Esophagus squamous epithelium (tissue), 5 donors: ENCODE results near the gene GLTP. TPM values are rescaled to one million over a fixed set of nuclear protein-coding genes. Genes with fewer than 3 reads are reported as not detected.

Experiments used
- DNase-seq: peaks from one replicate; lab custom pipeline; 2025; lab: John Stamatoyannopoulos, UW
- H3K27ac ChIP-seq, 4 donors: fragments of 200-600 bp; sonication (generic); one replicate each; pipeline ENCODE4 v1.5.1; 2016 to 2019; ENCODE audit warnings: mild to moderate bottlenecking in 1 of 4
- H3K27me3 ChIP-seq, 4 donors: fragments of 200-600 bp; sonication (generic); 1 replicate in 3 of 4; 2 replicates in 1 of 4; pipeline versions ENCODE4 v1.5.1 to v1.6.0; 2017 to 2021; ENCODE audit warnings: antibody characterized with exemption in 1 of 4
- H3K36me3 ChIP-seq, 3 donors: fragments of 200-600 bp; sonication (generic); one replicate each; pipeline ENCODE4 v1.5.1; 2016 to 2019
- H3K4me1 ChIP-seq, 3 donors: fragments of 200-600 bp; sonication (generic); one replicate each; pipeline ENCODE4 v1.5.1; 2017 to 2019
- H3K4me3 ChIP-seq, 4 donors: fragments of 200-600 bp; sonication (generic); 1 replicate in 3 of 4; 2 replicates in 1 of 4; pipeline ENCODE4 v1.5.1; 2016 to 2019; ENCODE audit warnings: mild to moderate bottlenecking in 2 of 4, moderate library complexity in 1 of 4
- H3K9me3 ChIP-seq, 3 donors: fragments of 200-600 bp; sonication (generic); one replicate each; pipeline ENCODE4 v1.5.1; 2016 to 2019
- CTCF ChIP-seq, 6 experiments: fragments of 450-650 bp in 4 of 6; fragments of 200-600 bp in 2 of 6; sonication (generic) in 2 of 6; IDR thresholded peaks; one replicate each; pipeline ENCODE4 v1.5.1; 2016 to 2019; ENCODE audit warnings: antibody characterized with exemption in 6 of 6, mild to moderate bottlenecking in 4 of 6, moderate library complexity in 4 of 6
- POLR2A ChIP-seq, 4 donors: fragments of 450-650 bp; IDR thresholded peaks; one replicate each; pipeline ENCODE4 v1.6.1; 2017; ENCODE audit warnings: antibody characterized with exemption in 4 of 4, mild to moderate bottlenecking in 4 of 4, moderate library complexity in 3 of 4
- WGBS, 2 donors: methylation state at CpG; one replicate each; pipeline ENCODE4 v1.1.5; 2018; 5-methylcytosine and 5-hydroxymethylcytosine counted together
- intact Hi-C: fragments of 100-400 bp; cut with DNase I; formaldehyde crosslinking; loops from one replicate; pipeline ENCODE4 v1.15.0; 2022
- total RNA-seq, 4 donors: library from RNA; depleted of rRNA; stranded (reverse); fragments of >200 nt; gene quantifications; one replicate each; pipeline ENCODE4 v1.1.0, GENCODE V29; 2016
- donor health status: DM: yes; HTN: yes; CAD: no.

Gene GLTP
- total RNA-seq, 4 donors from 2014 or later = 315 to 901 (median 457) TPM

GRCh38 chr12:109835827-109836226 is 44.5 kb downstream of the GLTP start:
- Histone ChIP-seq H3K4me1 (peaks cover 0 to 49% (median 13%) of the 10 kb centered on the region in 3 donors), H3K9me3 (no peaks in the 10 kb centered on the region), H3K27me3 (peaks cover 0 to 30% (median 0%) of the 10 kb centered on the region in 4 donors), H3K27ac (no peak overlapping the region), H3K36me3 (no peaks in the 10 kb centered on the region), H3K4me3 (no peak overlapping the region)
- intact Hi-C loops = no loop called here
- no peak for TF ChIP-seq CTCF (IDR thresholded peaks at IDR 0.05)
- no peak for TF ChIP-seq POLR2A (IDR thresholded peaks at IDR 0.05)
- DNase-seq = no peak
- WGBS, 2 donors = 57 to 84% methylated on average over 1 to 3 of the region's 4 CpGs

- intact Hi-C loops = no loop called here
- DNase-seq = no peak
- WGBS, 2 donors = 55 to 71% methylated on average over 12 to 19 of the region's 67 CpGs
- H3K36me3 ChIP-seq = no peaks in the 10 kb centered on the region
- peak within 1 kb of the TSS; percentile 48 to 75 (median 53) for H3K4me3 ChIP-seq
- H3K9me3 ChIP-seq = no peaks in the 10 kb centered on the region
- peaks cover 6 to 56% (median 17%) of the 10 kb centered on the region in 3 donors for H3K4me1 ChIP-seq
- H3K27me3 ChIP-seq = peaks cover 0 to 42% (median 0%) of the 10 kb centered on the region in 4 donors
- TF ChIP-seq POLR2A (IDR thresholded peaks at IDR 0.05) (no peak), CTCF (IDR thresholded peaks at IDR 0.05) (no peak)
- peak within 1 kb of the TSS; percentile 1 to 55 (median 26) for H3K27ac ChIP-seq
Measured at GRCh38 chr12:109833307-109834189, 46.8 kb downstream of the GLTP start, which contains the start of gene TRPV4. Gene TRPV4, minus strand, starts transcription at chr12:109833398. Its CDS starts 18,602 bp downstream, at chr12:109814796.

GRCh38 chr12:109832541-109833306 is 47.6 kb downstream of the GLTP start:
- H3K4me1 ChIP-seq = peaks cover 6 to 55% (median 17%) of the 10 kb centered on the region in 3 donors
- peak overlapping the region; percentile 48 to 75 (median 53) for H3K4me3 ChIP-seq
- H3K27me3 ChIP-seq = peaks cover 0 to 50% (median 0%) of the 10 kb centered on the region in 4 donors
- H3K27ac ChIP-seq = peak overlapping the region; percentile 1 to 55 (median 26)
- intact Hi-C loops = no loop called here
- 40 to 69% methylated on average over 1 to 2 of the region's 31 CpGs for whole genome bisulfite sequencing, 2 donors
- no peak for TF ChIP-seq POLR2A (IDR thresholded peaks at IDR 0.05)
- no peak for TF ChIP-seq CTCF (IDR thresholded peaks at IDR 0.05)
- DNase-seq = no peak
- H3K9me3 ChIP-seq = no peaks in the 10 kb centered on the region
- H3K36me3 ChIP-seq = no peaks in the 10 kb centered on the region

- Histone ChIP-seq H3K9me3 (no peaks in the 10 kb centered on the region), H3K27me3 (peaks cover 0 to 50% (median 0%) of the 10 kb centered on the region in 4 donors), H3K4me1 (peaks cover 6 to 51% (median 17%) of the 10 kb centered on the region in 3 donors), H3K36me3 (no peaks in the 10 kb centered on the region), H3K27ac (peak overlapping the region in 1 of 4 donors; percentile 23), H3K4me3 (peak overlapping the region in 3 of 4 donors; percentile 48 to 75 (median 56))
- 45 to 67% methylated on average over 1 to 6 of the region's 9 CpGs for WGBS, 2 donors
- DNase-seq = no peak
- TF ChIP-seq POLR2A (IDR thresholded peaks at IDR 0.05) (no peak), CTCF (IDR thresholded peaks at IDR 0.05) (no peak)
- intact Hi-C loops = no loop called here
Measured at GRCh38 chr12:109831929-109832328, 48.4 kb downstream of the GLTP start.
